Endothelial cell (in vitro differentiated cells): ENCODE data around the gene DPPA5. TPM values are rescaled to one million over a fixed set of nuclear protein-coding genes. Genes with fewer than 3 reads are reported as not detected.
"Not testable (repeated sequence)": the region's sequence is repeated elsewhere in the genome, so short reads cannot be mapped to it uniquely, and the experiment has no call there.

Experiments
- DNase-seq: peaks from one replicate; pipeline ENCODE4 v3.0.0; 2021; ENCODE audit warnings: low spot score
- H3K27ac Mint-ChIP-seq: one replicate; pipeline ENCODE4 v1.8.0; 2021; ENCODE audit warnings: mixed read lengths, inconsistent platforms; ENCODE audit not compliant: unreplicated experiment
- H3K27me3 Mint-ChIP-seq: one replicate; pipeline ENCODE4 v1.8.0; 2021; ENCODE audit warnings: mild to moderate bottlenecking, moderate library complexity, mixed read lengths, inconsistent platforms; ENCODE audit not compliant: unreplicated experiment
- H3K36me3 Mint-ChIP-seq: one replicate; pipeline ENCODE4 v1.8.0; 2021; ENCODE audit warnings: mild to moderate bottlenecking, low read depth, mixed read lengths, inconsistent platforms; ENCODE audit not compliant: unreplicated experiment
- H3K4me1 Mint-ChIP-seq: one replicate; pipeline ENCODE4 v1.8.0; 2021; ENCODE audit warnings: mild to moderate bottlenecking, mixed read lengths, inconsistent platforms; ENCODE audit not compliant: unreplicated experiment
- H3K4me3 Mint-ChIP-seq: one replicate; pipeline ENCODE4 v1.8.0; 2021; ENCODE audit warnings: mild to moderate bottlenecking, mixed read lengths, inconsistent platforms; ENCODE audit not compliant: unreplicated experiment
- H3K9me3 Mint-ChIP-seq: one replicate; pipeline ENCODE4 v1.8.0; 2021; ENCODE audit warnings: mixed read lengths, inconsistent platforms; ENCODE audit not compliant: unreplicated experiment
- total RNA-seq: library from RNA; stranded (reverse); fragmentation: NEBNext Ultra II Directional; extraction: Animal tissue kit (Norgen Biotek cat#: 25700); gene quantifications from one replicate; pipeline ENCODE4 v1.2.1, GENCODE V29; 2021; ENCODE audit not compliant: unreplicated experiment
- TF ChIP-seq, protein P1 (sequence below): fragments of 200-600 bp; sonication (generic); IDR thresholded peaks from one replicate; pipeline ENCODE4 v1.5.0; 2021; ENCODE audit warnings: antibody characterized with exemption; ENCODE audit not compliant: unreplicated experiment

DPPA5 gene
- total RNA-seq, 1 donor from 2014 or later = not detected

DNA sequence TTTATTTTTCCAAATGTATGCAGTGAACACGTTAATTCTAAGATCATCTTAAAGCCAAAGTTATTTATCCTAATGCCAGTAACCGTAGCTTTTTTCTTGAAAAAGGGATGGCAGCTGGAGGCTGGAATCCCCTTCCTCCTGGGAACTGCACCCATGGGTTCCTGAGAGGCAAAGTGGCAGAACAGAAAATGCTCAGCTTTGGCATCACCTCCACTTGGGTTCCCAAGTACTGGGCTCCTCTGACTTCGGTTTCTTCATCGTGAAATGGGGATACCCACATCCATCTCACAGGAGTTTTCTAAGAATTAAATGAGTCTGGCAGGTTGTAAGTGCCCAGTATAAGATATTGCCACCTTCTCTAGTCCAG lies 34.3 kb upstream of the DPPA5 start:
- no peaks in the 10 kb centered on the region for H3K36me3 Mint-ChIP-seq
- no peak for DNase-seq
- H3K9me3 Mint-ChIP-seq = no peaks in the 10 kb centered on the region
- H3K4me3 Mint-ChIP-seq = peak overlapping the region; percentile 77
- TF ChIP-seq, protein P1, sequence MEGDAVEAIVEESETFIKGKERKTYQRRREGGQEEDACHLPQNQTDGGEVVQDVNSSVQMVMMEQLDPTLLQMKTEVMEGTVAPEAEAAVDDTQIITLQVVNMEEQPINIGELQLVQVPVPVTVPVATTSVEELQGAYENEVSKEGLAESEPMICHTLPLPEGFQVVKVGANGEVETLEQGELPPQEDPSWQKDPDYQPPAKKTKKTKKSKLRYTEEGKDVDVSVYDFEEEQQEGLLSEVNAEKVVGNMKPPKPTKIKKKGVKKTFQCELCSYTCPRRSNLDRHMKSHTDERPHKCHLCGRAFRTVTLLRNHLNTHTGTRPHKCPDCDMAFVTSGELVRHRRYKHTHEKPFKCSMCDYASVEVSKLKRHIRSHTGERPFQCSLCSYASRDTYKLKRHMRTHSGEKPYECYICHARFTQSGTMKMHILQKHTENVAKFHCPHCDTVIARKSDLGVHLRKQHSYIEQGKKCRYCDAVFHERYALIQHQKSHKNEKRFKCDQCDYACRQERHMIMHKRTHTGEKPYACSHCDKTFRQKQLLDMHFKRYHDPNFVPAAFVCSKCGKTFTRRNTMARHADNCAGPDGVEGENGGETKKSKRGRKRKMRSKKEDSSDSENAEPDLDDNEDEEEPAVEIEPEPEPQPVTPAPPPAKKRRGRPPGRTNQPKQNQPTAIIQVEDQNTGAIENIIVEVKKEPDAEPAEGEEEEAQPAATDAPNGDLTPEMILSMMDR = no peak
- no peak overlapping the region for H3K27ac Mint-ChIP-seq
- no peaks in the 10 kb centered on the region for H3K27me3 Mint-ChIP-seq
- H3K4me1 Mint-ChIP-seq = peaks cover 8% of the 10 kb centered on the region

DNA sequence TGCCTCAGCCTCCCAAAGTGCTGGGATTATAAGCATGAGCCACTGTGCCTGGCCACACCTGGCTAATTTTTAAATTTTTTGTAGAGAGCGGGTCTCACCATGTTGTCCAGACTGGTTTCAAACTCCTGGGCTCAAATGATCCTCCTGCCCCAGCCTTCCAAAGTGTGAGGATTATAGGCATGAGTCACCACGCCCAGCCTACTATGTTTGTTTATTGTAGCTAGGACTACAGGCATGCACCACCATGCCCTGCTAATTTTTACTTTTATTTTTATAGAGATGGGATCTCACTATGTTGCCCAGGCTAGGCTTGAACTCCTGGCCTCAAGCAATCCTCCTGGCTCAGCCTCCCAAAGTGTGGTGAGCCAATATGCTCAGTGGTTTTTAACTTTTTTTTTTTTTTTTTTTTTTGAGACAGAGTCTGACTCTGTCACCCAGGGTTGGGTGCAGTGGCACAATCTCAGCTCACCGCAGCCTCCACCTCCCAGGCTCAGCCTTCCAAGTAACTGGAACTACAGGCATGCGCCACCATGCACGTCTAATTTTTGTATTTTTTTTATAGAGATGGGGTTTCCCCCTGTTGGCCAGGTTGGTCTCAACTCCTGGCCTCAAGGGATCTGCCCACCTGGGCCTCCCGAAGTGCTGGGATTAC lies 28.5 kb upstream of the DPPA5 start:
- DNase-seq = no peak
- Mint-ChIP-seq H3K4me3 (no peak overlapping the region), H3K27ac (no peak overlapping the region), H3K4me1 (no peaks in the 10 kb centered on the region), H3K27me3 (no peaks in the 10 kb centered on the region), H3K36me3 (no peaks in the 10 kb centered on the region), H3K9me3 (no peaks in the 10 kb centered on the region)
- TF ChIP-seq, protein P1 = no peak

DNA sequence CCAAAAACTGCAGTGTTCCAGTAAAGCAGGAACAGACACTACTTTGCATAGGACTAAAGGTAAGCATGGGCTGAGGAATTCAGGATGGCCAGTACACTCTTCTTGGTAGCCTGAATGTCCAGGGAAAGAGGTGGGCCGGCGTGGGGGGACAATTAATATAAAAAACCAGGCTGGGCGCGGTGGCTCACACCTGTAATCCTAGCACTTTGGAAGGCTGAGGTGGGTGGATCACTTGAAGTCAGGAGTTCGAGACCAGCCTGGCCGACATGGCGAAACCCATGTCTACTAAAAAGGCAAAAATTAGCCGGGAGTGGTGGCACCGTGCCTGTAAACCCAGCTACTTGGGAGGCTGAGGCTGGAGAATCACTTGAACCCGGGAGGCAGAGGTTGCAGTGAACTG lies 27.5 kb upstream of the DPPA5 start:
- not testable (repeated sequence) for H3K4me3 Mint-ChIP-seq, H3K27me3 Mint-ChIP-seq, H3K36me3 Mint-ChIP-seq, DNase-seq, H3K27ac Mint-ChIP-seq, H3K9me3 Mint-ChIP-seq, H3K4me1 Mint-ChIP-seq

DNA sequence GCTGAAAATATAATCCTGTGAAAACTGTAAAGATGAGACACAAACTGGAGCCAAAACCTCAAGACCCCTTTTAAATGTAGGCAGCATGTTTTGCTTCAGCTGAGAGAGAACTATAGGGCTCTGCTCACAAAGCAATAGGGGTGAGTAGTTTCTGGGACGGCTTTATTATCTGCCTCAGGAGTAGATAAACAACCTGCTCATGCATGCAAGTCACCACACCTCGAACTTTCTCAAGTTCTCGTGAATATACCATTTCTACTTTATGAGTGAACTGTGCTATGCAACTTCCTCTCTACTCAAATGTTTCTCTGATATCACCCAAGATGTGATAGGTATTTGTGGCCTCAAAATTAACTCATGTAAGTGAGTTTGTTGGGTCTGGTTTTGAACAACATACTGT lies 23.1 kb upstream of the DPPA5 start:
- no peak overlapping the region for H3K27ac Mint-ChIP-seq
- H3K4me3 Mint-ChIP-seq = no peak overlapping the region
- no peaks in the 10 kb centered on the region for H3K4me1 Mint-ChIP-seq
- no peak for DNase-seq
- H3K36me3 Mint-ChIP-seq = no peaks in the 10 kb centered on the region
- no peaks in the 10 kb centered on the region for H3K9me3 Mint-ChIP-seq
- TF ChIP-seq, protein P1 = no peak
- peaks cover 2% of the 10 kb centered on the region for H3K27me3 Mint-ChIP-seq

DNA sequence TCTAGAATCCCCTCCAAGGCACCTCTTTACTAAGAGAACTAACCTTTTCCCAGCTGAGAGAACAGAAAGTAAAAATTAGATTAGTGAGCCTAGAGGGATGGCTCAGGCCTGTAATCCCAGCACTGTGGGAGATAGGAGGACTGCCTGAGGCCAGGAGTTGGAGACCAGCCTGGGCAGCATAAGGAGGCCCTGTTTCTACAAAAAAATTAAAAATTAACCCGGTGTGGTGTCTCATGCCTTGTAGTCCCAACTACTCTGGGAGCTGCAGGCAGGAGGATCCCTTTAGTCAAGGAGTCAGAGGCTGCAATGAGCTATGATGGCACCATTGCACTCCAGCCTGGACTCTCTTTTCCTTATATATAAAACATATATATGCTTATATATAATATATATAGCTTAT lies 21.1 kb upstream of the DPPA5 start:
- Mint-ChIP-seq H3K9me3 (no peaks in the 10 kb centered on the region), H3K36me3 (no peaks in the 10 kb centered on the region), H3K4me3 (no peak overlapping the region), H3K27me3 (peaks cover 2% of the 10 kb centered on the region), H3K4me1 (no peaks in the 10 kb centered on the region), H3K27ac (no peak overlapping the region)
- DNase-seq = no peak
- TF ChIP-seq, protein P1 = no peak
